RWPE2 (cell line): ENCODE data around the gene CFAP46.

Experiments used
- ATAC-seq: fragments of 200-7000 bp; cut with Tn5 transposase; 3 replicates; pipeline ENCODE4 v1.9.1; 2021; ENCODE audit warnings: low read depth
- DNase-seq: peaks from one replicate; pipeline ENCODE4 v3.0.0-alpha.2; 2020; ENCODE audit warnings: low spot score
- H3K27ac ChIP-seq: fragments of 450-650 bp; 2 replicates; pipeline ENCODE4 v1.5.1; 2017; ENCODE audit warnings: mild to moderate bottlenecking; ENCODE audit not compliant: poor library complexity, severe bottlenecking
- H3K27me3 ChIP-seq: fragments of 250-450 bp; sonication (Bioruptor Pico); 2 replicates; pipeline ENCODE4 v1.5.1; 2021; ENCODE audit warnings: mild to moderate bottlenecking, moderate library complexity; ENCODE audit not compliant: insufficient read depth, poor library complexity, severe bottlenecking
- H3K36me3 ChIP-seq: fragments of 250-450 bp; sonication (Bioruptor Pico); 2 replicates; pipeline ENCODE4 v1.5.1; 2020; ENCODE audit warnings: low read depth, mild to moderate bottlenecking, moderate library complexity
- H3K4me1 ChIP-seq: fragments of 250-450 bp; sonication (Bioruptor Pico); 2 replicates; pipeline ENCODE4 v1.5.1; 2021; ENCODE audit warnings: mild to moderate bottlenecking, moderate library complexity; ENCODE audit not compliant: insufficient read depth, poor library complexity, severe bottlenecking
- H3K4me3 ChIP-seq: fragments of 250-450 bp; sonication (Bioruptor Pico); 2 replicates; pipeline ENCODE4 v1.5.1; 2021; ENCODE audit warnings: mild to moderate bottlenecking, moderate library complexity; ENCODE audit not compliant: severe bottlenecking
- H3K9me3 ChIP-seq: fragments of 250-450 bp; sonication (Bioruptor Pico); 2 replicates; pipeline ENCODE4 v1.5.1; 2021; ENCODE audit warnings: mild to moderate bottlenecking, moderate library complexity; ENCODE audit not compliant: severe bottlenecking
- TF ChIP-seq, protein P1 (sequence below): fragments of 450-650 bp; IDR thresholded peaks from one replicate; pipeline ENCODE4 v1.5.1; 2017; ENCODE audit warnings: mild to moderate bottlenecking, moderate library complexity; ENCODE audit not compliant: poor library complexity, severe bottlenecking

The CFAP46 gene

DNA sequence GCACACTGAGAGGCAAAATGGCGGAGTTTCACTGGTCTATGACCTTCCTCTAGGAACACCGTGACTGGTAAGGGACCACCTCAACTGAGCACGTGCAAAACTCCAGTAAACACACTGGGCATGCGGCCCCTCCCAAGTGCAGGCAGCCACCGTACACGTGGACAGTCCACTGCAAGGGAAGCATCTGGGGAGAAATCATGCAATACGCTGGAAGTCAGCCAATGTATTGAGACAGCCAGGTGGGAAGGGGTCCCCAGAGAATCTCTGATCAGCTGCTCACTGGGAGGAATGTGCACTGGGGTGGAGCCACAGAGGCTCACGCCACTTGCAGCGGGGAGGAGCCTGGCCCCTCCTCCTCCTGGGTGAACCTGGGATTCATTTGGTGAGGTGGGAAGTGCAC, 49.3 kb downstream of the CFAP46 start:
- Histone ChIP-seq H3K9me3 (no peaks in the 10 kb centered on the region), H3K4me3 (no peak overlapping the region), H3K4me1 (no peaks in the 10 kb centered on the region), H3K36me3 (no peaks in the 10 kb centered on the region), H3K27ac (no peak overlapping the region), H3K27me3 (peaks cover 19% of the 10 kb centered on the region)
- DNase-seq: peak; percentile 27
- ATAC-seq: no peak
- TF ChIP-seq, protein P1, sequence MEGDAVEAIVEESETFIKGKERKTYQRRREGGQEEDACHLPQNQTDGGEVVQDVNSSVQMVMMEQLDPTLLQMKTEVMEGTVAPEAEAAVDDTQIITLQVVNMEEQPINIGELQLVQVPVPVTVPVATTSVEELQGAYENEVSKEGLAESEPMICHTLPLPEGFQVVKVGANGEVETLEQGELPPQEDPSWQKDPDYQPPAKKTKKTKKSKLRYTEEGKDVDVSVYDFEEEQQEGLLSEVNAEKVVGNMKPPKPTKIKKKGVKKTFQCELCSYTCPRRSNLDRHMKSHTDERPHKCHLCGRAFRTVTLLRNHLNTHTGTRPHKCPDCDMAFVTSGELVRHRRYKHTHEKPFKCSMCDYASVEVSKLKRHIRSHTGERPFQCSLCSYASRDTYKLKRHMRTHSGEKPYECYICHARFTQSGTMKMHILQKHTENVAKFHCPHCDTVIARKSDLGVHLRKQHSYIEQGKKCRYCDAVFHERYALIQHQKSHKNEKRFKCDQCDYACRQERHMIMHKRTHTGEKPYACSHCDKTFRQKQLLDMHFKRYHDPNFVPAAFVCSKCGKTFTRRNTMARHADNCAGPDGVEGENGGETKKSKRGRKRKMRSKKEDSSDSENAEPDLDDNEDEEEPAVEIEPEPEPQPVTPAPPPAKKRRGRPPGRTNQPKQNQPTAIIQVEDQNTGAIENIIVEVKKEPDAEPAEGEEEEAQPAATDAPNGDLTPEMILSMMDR: no peak

DNA sequence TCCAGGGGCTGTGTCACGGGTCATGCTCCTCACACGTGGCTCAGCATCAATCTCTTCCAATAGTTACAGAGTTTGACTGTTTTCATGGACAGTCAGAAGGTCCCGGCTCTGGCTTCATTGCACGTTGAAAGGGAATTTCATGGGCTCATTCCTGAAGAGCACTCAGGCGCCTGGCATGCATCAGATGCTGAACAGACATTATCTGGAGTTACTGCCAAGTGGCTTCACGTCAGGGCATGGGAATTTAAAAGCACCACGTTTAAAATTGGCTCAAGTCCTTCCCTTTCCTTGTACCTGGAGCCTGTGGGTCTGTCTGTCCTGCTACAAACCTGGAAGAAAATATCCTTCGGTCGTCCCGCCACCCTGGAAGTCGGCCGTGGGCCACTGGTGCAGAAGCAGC, 50.4 kb downstream of the CFAP46 start:
- TF ChIP-seq, protein P1: no peak
- Histone ChIP-seq H3K36me3 (no peaks in the 10 kb centered on the region), H3K9me3 (no peaks in the 10 kb centered on the region), H3K4me3 (no peak overlapping the region), H3K4me1 (no peaks in the 10 kb centered on the region), H3K27me3 (peaks cover 19% of the 10 kb centered on the region), H3K27ac (no peak overlapping the region)
- ATAC-seq: no peak
- peak; percentile 21 for DNase-seq

DNA sequence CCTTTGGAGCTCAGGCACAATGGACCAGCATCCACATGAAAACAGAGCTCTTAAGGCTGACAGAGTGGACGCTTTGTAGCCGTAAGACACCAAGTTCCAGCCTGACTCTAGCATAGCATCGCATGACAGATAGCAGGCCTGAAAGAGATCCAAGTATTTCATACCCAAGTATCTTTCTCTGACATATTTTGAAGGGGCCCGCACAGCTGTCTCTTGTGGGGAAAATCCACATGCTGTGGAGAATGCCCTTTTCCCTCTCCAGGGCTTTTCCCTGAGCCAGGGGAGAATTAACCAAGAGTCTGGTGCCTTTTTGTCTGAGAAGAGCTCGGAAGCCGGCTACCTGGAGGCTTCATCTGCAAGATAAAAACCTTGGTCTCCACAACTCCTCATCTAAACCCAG, 51.0 kb downstream of the CFAP46 start:
- Histone ChIP-seq H3K4me1 (no peaks in the 10 kb centered on the region), H3K27ac (no peak overlapping the region), H3K4me3 (no peak overlapping the region), H3K36me3 (no peaks in the 10 kb centered on the region), H3K27me3 (peaks cover 19% of the 10 kb centered on the region), H3K9me3 (no peaks in the 10 kb centered on the region)
- ATAC-seq (no peak), DNase-seq (no peak)
- TF ChIP-seq, protein P1: no peak

DNA sequence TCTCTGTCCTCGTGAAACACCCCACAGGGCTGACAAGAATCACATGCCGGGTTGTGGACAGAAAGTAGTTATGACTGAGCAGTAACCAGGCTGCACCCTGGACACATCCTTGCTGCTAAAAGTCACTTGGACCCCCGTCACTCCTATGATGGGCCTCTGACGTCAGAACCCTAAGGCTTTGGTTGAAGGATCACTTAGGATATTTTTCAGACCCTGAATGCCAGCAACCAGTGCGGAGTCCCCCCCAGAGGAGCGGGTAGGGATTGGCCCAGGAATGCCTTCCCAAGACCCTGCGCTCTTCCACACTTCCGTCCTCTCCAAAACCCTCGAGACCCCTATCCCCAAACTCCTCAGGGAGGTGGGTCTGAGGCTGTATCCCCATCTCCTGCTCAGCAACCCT, 52.1 kb downstream of the CFAP46 start:
- peak; percentile 30 for DNase-seq
- H3K4me1 ChIP-seq: no peaks in the 10 kb centered on the region
- no peak overlapping the region for H3K27ac ChIP-seq
- H3K4me3 ChIP-seq: no peak overlapping the region
- ATAC-seq: no peak
- H3K36me3 ChIP-seq: no peaks in the 10 kb centered on the region
- peaks cover 19% of the 10 kb centered on the region for H3K27me3 ChIP-seq
- TF ChIP-seq, protein P1: no peak
- H3K9me3 ChIP-seq: no peaks in the 10 kb centered on the region

DNA sequence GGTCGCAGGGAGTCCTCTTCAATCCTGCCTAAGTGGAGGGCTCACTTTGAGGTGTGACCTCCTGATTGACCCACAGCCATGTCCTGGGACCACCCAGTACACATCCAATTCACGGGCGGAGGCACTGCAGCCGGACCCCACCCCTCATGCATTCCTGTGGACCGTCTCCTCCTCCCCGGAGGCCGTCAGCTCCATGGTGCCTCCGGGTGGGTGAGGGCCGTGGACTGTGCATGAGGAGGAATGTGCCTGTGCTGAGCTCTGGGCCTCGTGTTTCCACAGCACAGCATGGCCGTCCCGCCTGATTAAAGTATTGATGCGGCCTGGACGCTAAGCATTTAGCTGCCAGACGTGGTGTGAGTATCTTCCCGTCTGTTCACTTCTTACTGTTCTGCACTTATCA, 52.8 kb downstream of the CFAP46 start:
- peak; percentile 29 for DNase-seq
- Histone ChIP-seq H3K27me3 (peaks cover 19% of the 10 kb centered on the region), H3K27ac (no peak overlapping the region), H3K36me3 (no peaks in the 10 kb centered on the region), H3K4me1 (no peaks in the 10 kb centered on the region), H3K4me3 (no peak overlapping the region), H3K9me3 (no peaks in the 10 kb centered on the region)
- ATAC-seq: no peak
- TF ChIP-seq, protein P1: no peak
